SK-N-SH (cell line): ENCODE data around the gene MTREX. TPM values are rescaled to one million over a fixed set of nuclear protein-coding genes. Genes with fewer than 3 reads are reported as not detected.

Experiments used
- CTCF ChIA-PET: fragments of 300-600, 350-600 bp; formaldehyde crosslinking; extraction: SDS; loops from one replicate; lab custom pipeline; 2021; lab: Yijun Ruan, JAX
- POLR2A ChIA-PET: fragments of 350-600 bp; sonication (Branson Sonifier 250); formaldehyde crosslinking; extraction: SDS; loops from one replicate; lab custom pipeline; 2020; ENCODE audit warnings: antibody characterized with exemption, inconsistent platforms; lab: Yijun Ruan, JAX
- DNase-seq: peaks from one replicate; pipeline ENCODE4 v3.0.0; 2012
- H2AFZ ChIP-seq: fragments of 200-600 bp; sonication (generic); 2 replicates; pipeline ENCODE4 v1.8.1; 2016; ENCODE audit warnings: antibody characterized with exemption, mild to moderate bottlenecking, low read depth
- H3F3A ChIP-seq: fragments of 200-600 bp; sonication (generic); replicated peaks from 2 replicates; pipeline ENCODE3; 2016; ENCODE audit warnings: antibody characterized with exemption, mild to moderate bottlenecking; ENCODE audit not compliant: insufficient read depth
- H3K27ac ChIP-seq, 2 experiments: fragments of 200-500 bp in 1 of 2; fragments of 200-600 bp in 1 of 2; sonication (Bioruptor generic) in 1 of 2; sonication (generic), shearing (Covaris generic) in 1 of 2; 2 replicates each; pipeline versions ENCODE4 v1.5.1 to v1.6.1; 2014 to 2016; ENCODE audit warnings: low read depth in 2 of 2, inconsistent platforms in 1 of 2, low read length in 1 of 2, mild to moderate bottlenecking in 1 of 2, mixed read lengths in 1 of 2
- H3K27me3 ChIP-seq: fragments of 200-600 bp; sonication (generic), shearing (Covaris generic); 2 replicates; pipeline ENCODE4 v1.6.1; 2016; ENCODE audit warnings: mixed run types; ENCODE audit not compliant: insufficient read depth
- H3K36me3 ChIP-seq, 2 experiments: fragments of 200-500 bp in 1 of 2; fragments of 200-600 bp in 1 of 2; sonication (Bioruptor generic) in 1 of 2; sonication (generic) in 1 of 2; replicated peaks in 1 of 2; 2 replicates each; pipeline versions ENCODE3 to v1.5.1; 2014 to 2016; ENCODE audit warnings: low read length in 1 of 2, mild to moderate bottlenecking in 1 of 2; ENCODE audit not compliant: insufficient read depth in 2 of 2, control insufficient read depth in 1 of 2
- H3K4me1 ChIP-seq, 2 experiments: fragments of 200-500 bp in 1 of 2; fragments of 200-600 bp in 1 of 2; sonication (Bioruptor generic) in 1 of 2; sonication (generic), shearing (Covaris generic) in 1 of 2; 2 replicates each; pipeline versions ENCODE4 v1.5.1 to v1.6.1; 2014 to 2016; ENCODE audit warnings: low read depth in 1 of 2, low read length in 1 of 2, mixed run types in 1 of 2; ENCODE audit not compliant: insufficient read depth in 2 of 2, control insufficient read depth in 1 of 2
- H3K4me2 ChIP-seq: fragments of 200-600 bp; sonication (generic), shearing (Covaris generic); 2 replicates; pipeline ENCODE4 v1.6.1; 2017; ENCODE audit warnings: mixed run types
- H3K4me3 ChIP-seq, 2 experiments: fragments of 200-500 bp in 1 of 2; fragments of 200-600 bp in 1 of 2; sonication (Bioruptor generic) in 1 of 2; sonication (generic), shearing (Covaris generic) in 1 of 2; 2 replicates each; pipeline versions ENCODE4 v1.5.1 to v1.8.1; 2014 to 2016; ENCODE audit warnings: low read depth in 2 of 2, inconsistent platforms in 1 of 2, low read length in 1 of 2, mild to moderate bottlenecking in 1 of 2, mixed read lengths in 1 of 2, moderate library complexity in 1 of 2
- H3K79me2 ChIP-seq: fragments of 200-600 bp; sonication (generic); 2 replicates; pipeline ENCODE4 v1.8.1; 2017; ENCODE audit warnings: mild to moderate bottlenecking; ENCODE audit not compliant: insufficient read depth
- H3K9ac ChIP-seq: fragments of 200-600 bp; sonication (generic); 2 replicates; pipeline ENCODE4 v1.6.1; 2017; ENCODE audit warnings: mixed run types
- H3K9me2 ChIP-seq: fragments of 200-600 bp; sonication (generic); 2 replicates; pipeline ENCODE4 v1.6.1; 2017; ENCODE audit warnings: mixed run types
- H3K9me3 ChIP-seq: fragments of 200-600 bp; sonication (generic); 2 replicates; pipeline ENCODE4 v1.6.1; 2017; ENCODE audit warnings: mixed run types, mild to moderate bottlenecking, moderate library complexity
- H4K20me1 ChIP-seq: fragments of 200-600 bp; sonication (generic); 2 replicates; pipeline ENCODE4 v1.6.1; 2017; ENCODE audit warnings: mild to moderate bottlenecking, mixed run types; ENCODE audit not compliant: insufficient read depth
- ELF1 ChIP-seq: IDR thresholded peaks from 2 replicates; pipeline ENCODE4 v1.4.0; 2012
- EP300 ChIP-seq, 2 experiments: IDR thresholded peaks; 2 replicates each; pipeline versions ENCODE4 v1.4.0 to v1.6.1; 2012; ENCODE audit warnings: borderline replicate concordance in 1 of 2, low read depth in 1 of 2, low read length in 1 of 2
- EZH2phosphoT487 ChIP-seq: fragments of 200-600 bp; sonication (generic); IDR thresholded peaks from 2 replicates; pipeline ENCODE4 v1.6.1; 2017; ENCODE audit warnings: low read depth, mixed run types, mild to moderate bottlenecking, antibody characterized with exemption, moderate library complexity, borderline replicate concordance
- MEF2A ChIP-seq: IDR thresholded peaks from 2 replicates; pipeline ENCODE4 v1.4.0; 2012; ENCODE audit warnings: low read depth, borderline replicate concordance
- MXI1 ChIP-seq: IDR thresholded peaks from 2 replicates; pipeline ENCODE4 v1.6.1; 2012; ENCODE audit warnings: mild to moderate bottlenecking, low read depth, low read length, improper control_type of control experiment
- RAD21 ChIP-seq: IDR thresholded peaks from 2 replicates; pipeline ENCODE4 v1.6.1; 2012; ENCODE audit warnings: mild to moderate bottlenecking, low read length
- RCOR1 ChIP-seq: fragments of 150-350 bp; IDR thresholded peaks from 2 replicates; pipeline ENCODE4 v1.6.1; 2017; ENCODE audit warnings: antibody characterized with exemption, low read length
- RXRA ChIP-seq: IDR thresholded peaks from 2 replicates; pipeline ENCODE4 v1.4.0; 2012; ENCODE audit warnings: low read depth, mild to moderate bottlenecking, borderline replicate concordance
- SIN3A ChIP-seq: IDR thresholded peaks from 2 replicates; pipeline ENCODE4 v1.6.1; 2012; ENCODE audit warnings: low read depth, mild to moderate bottlenecking, low read length, moderate library complexity, borderline replicate concordance
- TCF12 ChIP-seq: IDR thresholded peaks from 2 replicates; pipeline ENCODE4 v1.4.0; 2012
- TEAD4 ChIP-seq: IDR thresholded peaks from 2 replicates; pipeline ENCODE4 v1.4.0; 2012; ENCODE audit warnings: mild to moderate bottlenecking, borderline replicate concordance; ENCODE audit not compliant: insufficient read depth
- YY1 ChIP-seq: IDR thresholded peaks from 2 replicates; pipeline ENCODE4 v1.4.0; 2012; ENCODE audit warnings: low read depth, mild to moderate bottlenecking
- WGBS: methylation state at CpG from one replicate; pipeline ENCODE4 v1.1.6; 2017; ENCODE audit warnings: low lambda C conversion rate; 5-methylcytosine and 5-hydroxymethylcytosine counted together
- polyA plus RNA-seq, 3 experiments: library from polyadenylated mRNA; depleted of rRNA; stranded (reverse); fragments of >200 nt; gene quantifications; 2 replicates each; pipeline ENCODE4 v1.2.3, GENCODE V29; 2012
- TF ChIP-seq, protein P1 (sequence below): fragments of 200-600 bp; sonication (generic); IDR thresholded peaks from 2 replicates; pipeline ENCODE4 v1.6.1; 2017; ENCODE audit warnings: antibody characterized with exemption, mild to moderate bottlenecking, moderate library complexity
- TF ChIP-seq, protein P2 (sequence below): IDR thresholded peaks from 2 replicates; pipeline ENCODE4 v1.4.0; 2012; ENCODE audit warnings: low read depth, borderline replicate concordance
- TF ChIP-seq, protein P3 (sequence below): IDR thresholded peaks from 2 replicates; pipeline ENCODE4 v1.4.0; 2012; ENCODE audit warnings: low read depth, borderline replicate concordance
- TF ChIP-seq, protein P4 (sequence below): IDR thresholded peaks from 2 replicates; pipeline ENCODE4 v1.4.0; 2012; ENCODE audit warnings: low read depth

MTREX gene
- polyA plus RNA-seq, 1 of the 3 experiments (the other 2 are of a cell fraction): 11.2 TPM

DNA sequence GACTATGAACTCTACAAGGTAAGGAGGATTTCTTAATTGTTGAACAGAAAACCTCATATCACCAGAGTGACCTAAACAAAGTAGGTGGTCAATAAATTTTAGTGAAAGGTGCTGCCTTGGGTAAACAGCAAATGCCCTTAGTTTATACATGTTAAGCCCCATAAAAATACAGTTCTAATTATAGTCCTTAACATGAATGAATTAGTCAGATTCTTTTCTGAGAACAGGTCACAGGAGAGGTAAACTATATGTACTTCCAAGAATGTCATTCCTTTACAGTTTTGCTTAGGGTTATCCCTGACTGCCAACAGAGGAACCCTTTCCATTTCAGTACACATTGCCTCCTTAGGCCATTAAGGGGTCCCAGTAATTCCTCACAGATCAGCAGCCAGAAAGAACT is 162.1 kb downstream of the MTREX start:
- no peak overlapping the region for H3K9ac ChIP-seq
- no peak overlapping the region for H2AFZ ChIP-seq
- H4K20me1 ChIP-seq: no peaks in the 10 kb centered on the region
- no peaks in the 10 kb centered on the region for H3K27me3 ChIP-seq
- no peaks in the 10 kb centered on the region for H3K79me2 ChIP-seq
- POLR2A ChIA-PET: no interaction called here
- H3K9me3 ChIP-seq: no peaks in the 10 kb centered on the region
- no peaks in the 10 kb centered on the region for H3K9me2 ChIP-seq
- TF ChIP-seq SIN3A (no peak), RXRA (no peak), ELF1 (no peak), MEF2A (no peak), TEAD4 (no peak), RAD21 (no peak), EP300 (IDR thresholded peaks at IDR 0.05; ENCODE audit: borderline replicate concordance in 1 of 2, low read depth in 1 of 2, low read length in 1 of 2) (no peak), MXI1 (no peak), YY1 (no peak), RCOR1 (no peak), EZH2phosphoT487 (no peak)
- TF ChIP-seq, protein P1, sequence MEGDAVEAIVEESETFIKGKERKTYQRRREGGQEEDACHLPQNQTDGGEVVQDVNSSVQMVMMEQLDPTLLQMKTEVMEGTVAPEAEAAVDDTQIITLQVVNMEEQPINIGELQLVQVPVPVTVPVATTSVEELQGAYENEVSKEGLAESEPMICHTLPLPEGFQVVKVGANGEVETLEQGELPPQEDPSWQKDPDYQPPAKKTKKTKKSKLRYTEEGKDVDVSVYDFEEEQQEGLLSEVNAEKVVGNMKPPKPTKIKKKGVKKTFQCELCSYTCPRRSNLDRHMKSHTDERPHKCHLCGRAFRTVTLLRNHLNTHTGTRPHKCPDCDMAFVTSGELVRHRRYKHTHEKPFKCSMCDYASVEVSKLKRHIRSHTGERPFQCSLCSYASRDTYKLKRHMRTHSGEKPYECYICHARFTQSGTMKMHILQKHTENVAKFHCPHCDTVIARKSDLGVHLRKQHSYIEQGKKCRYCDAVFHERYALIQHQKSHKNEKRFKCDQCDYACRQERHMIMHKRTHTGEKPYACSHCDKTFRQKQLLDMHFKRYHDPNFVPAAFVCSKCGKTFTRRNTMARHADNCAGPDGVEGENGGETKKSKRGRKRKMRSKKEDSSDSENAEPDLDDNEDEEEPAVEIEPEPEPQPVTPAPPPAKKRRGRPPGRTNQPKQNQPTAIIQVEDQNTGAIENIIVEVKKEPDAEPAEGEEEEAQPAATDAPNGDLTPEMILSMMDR: no peak
- TF ChIP-seq, protein P2, sequence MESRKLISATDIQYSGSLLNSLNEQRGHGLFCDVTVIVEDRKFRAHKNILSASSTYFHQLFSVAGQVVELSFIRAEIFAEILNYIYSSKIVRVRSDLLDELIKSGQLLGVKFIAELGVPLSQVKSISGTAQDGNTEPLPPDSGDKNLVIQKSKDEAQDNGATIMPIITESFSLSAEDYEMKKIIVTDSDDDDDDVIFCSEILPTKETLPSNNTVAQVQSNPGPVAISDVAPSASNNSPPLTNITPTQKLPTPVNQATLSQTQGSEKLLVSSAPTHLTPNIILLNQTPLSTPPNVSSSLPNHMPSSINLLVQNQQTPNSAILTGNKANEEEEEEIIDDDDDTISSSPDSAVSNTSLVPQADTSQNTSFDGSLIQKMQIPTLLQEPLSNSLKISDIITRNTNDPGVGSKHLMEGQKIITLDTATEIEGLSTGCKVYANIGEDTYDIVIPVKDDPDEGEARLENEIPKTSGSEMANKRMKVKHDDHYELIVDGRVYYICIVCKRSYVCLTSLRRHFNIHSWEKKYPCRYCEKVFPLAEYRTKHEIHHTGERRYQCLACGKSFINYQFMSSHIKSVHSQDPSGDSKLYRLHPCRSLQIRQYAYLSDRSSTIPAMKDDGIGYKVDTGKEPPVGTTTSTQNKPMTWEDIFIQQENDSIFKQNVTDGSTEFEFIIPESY: no peak
- TF ChIP-seq, protein P3, sequence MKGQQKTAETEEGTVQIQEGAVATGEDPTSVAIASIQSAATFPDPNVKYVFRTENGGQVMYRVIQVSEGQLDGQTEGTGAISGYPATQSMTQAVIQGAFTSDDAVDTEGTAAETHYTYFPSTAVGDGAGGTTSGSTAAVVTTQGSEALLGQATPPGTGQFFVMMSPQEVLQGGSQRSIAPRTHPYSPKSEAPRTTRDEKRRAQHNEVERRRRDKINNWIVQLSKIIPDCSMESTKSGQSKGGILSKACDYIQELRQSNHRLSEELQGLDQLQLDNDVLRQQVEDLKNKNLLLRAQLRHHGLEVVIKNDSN: no peak
- CTCF ChIA-PET: no interaction called here
- H3K4me1 ChIP-seq: no peaks in the 10 kb centered on the region
- H3F3A ChIP-seq: peaks cover 4% of the 10 kb centered on the region
- peaks cover 0 to 17% of the 10 kb centered on the region in 2 experiments for H3K36me3 ChIP-seq
- no peak overlapping the region for H3K4me3 ChIP-seq
- no peak overlapping the region for H3K27ac ChIP-seq
- no peak overlapping the region for H3K4me2 ChIP-seq
- no peak for DNase-seq

DNA sequence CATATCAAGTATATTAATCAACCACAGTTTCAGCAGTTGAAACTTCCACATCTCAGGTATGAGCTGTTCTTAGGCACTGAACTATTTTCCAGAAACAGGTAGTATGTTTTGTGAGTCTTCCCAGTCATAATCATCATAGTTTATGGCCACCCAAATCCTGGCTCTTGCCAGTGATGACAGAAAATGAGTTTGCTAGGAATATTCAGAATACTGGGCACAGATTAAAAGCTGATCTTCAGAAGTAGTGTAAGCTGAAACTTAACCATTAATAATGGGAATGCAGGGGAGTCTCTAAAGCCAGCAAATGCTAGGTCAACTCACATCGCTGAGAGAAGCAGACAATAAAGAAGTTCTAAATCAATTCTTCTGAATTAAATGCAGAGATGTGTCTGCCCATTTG is 162.5 kb downstream of the MTREX start:
- POLR2A ChIA-PET: no interaction called here
- no peak for DNase-seq
- Histone ChIP-seq H3K4me3 (no peak overlapping the region), H3F3A (peaks cover 4% of the 10 kb centered on the region), H3K4me2 (no peak overlapping the region), H2AFZ (no peak overlapping the region), H3K79me2 (no peaks in the 10 kb centered on the region), H3K27me3 (no peaks in the 10 kb centered on the region), H3K9ac (no peak overlapping the region), H4K20me1 (no peaks in the 10 kb centered on the region), H3K9me2 (no peaks in the 10 kb centered on the region), H3K27ac (no peak overlapping the region), H3K36me3 (peaks cover 0 to 22% of the 10 kb centered on the region in 2 experiments), H3K4me1 (no peaks in the 10 kb centered on the region), H3K9me3 (no peaks in the 10 kb centered on the region)
- TF ChIP-seq RXRA (no peak), MXI1 (no peak), TCF12 (no peak)
- TF ChIP-seq, protein P4, sequence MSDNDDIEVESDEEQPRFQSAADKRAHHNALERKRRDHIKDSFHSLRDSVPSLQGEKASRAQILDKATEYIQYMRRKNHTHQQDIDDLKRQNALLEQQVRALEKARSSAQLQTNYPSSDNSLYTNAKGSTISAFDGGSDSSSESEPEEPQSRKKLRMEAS: no peak
- 89% methylated on average over 1 of the region's 1 CpG for WGBS
- CTCF ChIA-PET: no interaction called here
